Type B pancreatic cell (in vitro differentiated cells): ENCODE measurements around the gene ASIC4. TPM values are rescaled to one million over a fixed set of nuclear protein-coding genes. Genes with fewer than 3 reads are reported as not detected.

ENCODE experiments used
- DNase-seq: peaks from one replicate; pipeline ENCODE4 v3.0.0; 2021; ENCODE audit warnings: mixed read lengths; ENCODE audit not compliant: unreplicated experiment; ENCODE audit errors: extremely low spot score
- H3K27ac Mint-ChIP-seq: 2 replicates; pipeline ENCODE4 v1.8.0; 2021; ENCODE audit warnings: mild to moderate bottlenecking, mixed read lengths
- H3K27me3 Mint-ChIP-seq: 2 replicates; pipeline ENCODE4 v1.8.0; 2021; ENCODE audit warnings: mixed read lengths
- H3K36me3 Mint-ChIP-seq: 2 replicates; pipeline ENCODE4 v1.8.0; 2021; ENCODE audit warnings: mixed read lengths
- H3K4me1 Mint-ChIP-seq: one replicate; pipeline ENCODE4 v1.8.0; 2021; ENCODE audit warnings: mixed read lengths; ENCODE audit not compliant: unreplicated experiment
- H3K4me3 Mint-ChIP-seq: 2 replicates; pipeline ENCODE4 v1.8.0; 2021; ENCODE audit warnings: mild to moderate bottlenecking, mixed read lengths
- H3K9me3 Mint-ChIP-seq: 2 replicates; pipeline ENCODE4 v1.8.0; 2021; ENCODE audit warnings: mixed read lengths
- CTCF ChIP-seq: fragments of 200-600 bp; sonication (generic); conservative IDR thresholded peaks from 2 replicates; pipeline ENCODE4 v1.5.0; 2021; ENCODE audit warnings: antibody characterized with exemption, mild to moderate bottlenecking
- microRNA-seq: library from miRNA; unstranded; fragments of <30 nt; microRNA quantifications from one replicate; pipeline ENCODE4, GENCODE V29; 2020
- total RNA-seq: library from RNA; stranded (reverse); gene quantifications from 2 replicates; pipeline ENCODE4 v1.2.1, GENCODE V29; 2021; ENCODE audit warnings: low replicate concordance

ASIC4 gene
- total RNA-seq, 1 donor from 2014 or later, result 0.99 TPM

- no peak overlapping the region for H3K27ac Mint-ChIP-seq
- peaks cover 23% of the 10 kb centered on the region for H3K4me1 Mint-ChIP-seq
- H3K4me3 Mint-ChIP-seq, result no peak overlapping the region
These were observed 64.7 kb downstream of the ASIC4 start for GRCh38 chr2:219578811-219579613.

GRCh38 chr2:219581346-219581745, 67.1 kb downstream of the ASIC4 start:
- Mint-ChIP-seq H3K4me1 (peaks cover 20% of the 10 kb centered on the region), H3K36me3 (no peaks in the 10 kb centered on the region), H3K4me3 (no peak overlapping the region), H3K9me3 (no peaks in the 10 kb centered on the region), H3K27ac (no peak overlapping the region), H3K27me3 (peaks cover 3% of the 10 kb centered on the region)
- no peak for TF ChIP-seq CTCF
- DNase-seq, result no peak

More at GRCh38 chr2:219578811-219579613, 64.7 kb downstream of the ASIC4 start:
- peaks cover 3% of the 10 kb centered on the region for H3K27me3 Mint-ChIP-seq
- DNase-seq, result no peak
- no peak for TF ChIP-seq CTCF
- no peaks in the 10 kb centered on the region for H3K36me3 Mint-ChIP-seq
- no peaks in the 10 kb centered on the region for H3K9me3 Mint-ChIP-seq

Small RNAs within 50 kb of the gene (microRNA-seq; reads per million reads assigned to microRNA genes)
- not detected for gene MIR3132

Other genes with a start within 250 kb of the ASIC4 start
- 68.5 and 109 TPM in 2 replicates for gene DNAJB2, start 235.1 kb upstream of the ASIC4 start, total RNA-seq
- gene PTPRN, start 205.1 kb upstream of the ASIC4 start, total RNA-seq, result 17.5 and 35.6 TPM in 2 replicates
- gene RESP18, start 181.7 kb upstream of the ASIC4 start, total RNA-seq, result not detected in 2 replicates
- gene DNPEP, start 126.6 kb upstream of the ASIC4 start, total RNA-seq, result 54.1 and 56.1 TPM in 2 replicates
- gene DES, start 96.1 kb upstream of the ASIC4 start, total RNA-seq, result 1.4 and 9.3 TPM in 2 replicates
- 11.5 and 49.4 TPM in 2 replicates for gene SPEG, start 79.6 kb upstream of the ASIC4 start, total RNA-seq
- 34.4 and 48.8 TPM in 2 replicates for gene GMPPA, start 15.6 kb upstream of the ASIC4 start, total RNA-seq
- gene CHPF, start 29.3 kb downstream of the ASIC4 start, total RNA-seq, result 47.5 and 73.7 TPM in 2 replicates
- gene TMEM198, start 29.5 kb downstream of the ASIC4 start, total RNA-seq, result 7.8 and 9.7 TPM in 2 replicates
- gene OBSL1, start 57.1 kb downstream of the ASIC4 start, total RNA-seq, result 118 and 197 TPM in 2 replicates
- 1.2 and 1.3 TPM in 2 replicates for gene INHA, start 57.8 kb downstream of the ASIC4 start, total RNA-seq
- 30.7 and 42.5 TPM in 2 replicates for gene STK11IP, start 83.4 kb downstream of the ASIC4 start, total RNA-seq
- gene SLC4A3, start 113.1 kb downstream of the ASIC4 start, total RNA-seq, result 8.0 and 15.8 TPM in 2 replicates